T-cell (primary cell): Measurements from ENCODE around the gene ATP5MC2. TPM values are rescaled to one million over a fixed set of nuclear protein-coding genes. Genes with fewer than 3 reads are reported as not detected.

Source experiments
- ATAC-seq, 4 experiments: fragments of 200-7000 bp in 3 of 4; fragments of 150-1000 bp in 1 of 4; cut with Tn5 transposase; replicated peaks in 1 of 4; 1 replicate in 3 of 4; 2 replicates in 1 of 4; pipeline ENCODE4 v1.10.0; 2021; ENCODE audit warnings: moderate library complexity in 3 of 4, mild to moderate bottlenecking in 2 of 4, moderate number of reproducible peaks in 1 of 4
- CTCF ChIA-PET, 2 donors: fragments of 300-600 bp; sonication (Branson Sonifier 250); formaldehyde crosslinking; loops; one replicate each; lab custom pipeline; 2022; ENCODE audit warnings: antibody characterized with exemption in 2 of 2; lab: Charles Lee
- POLR2A ChIA-PET, 2 donors: fragments of 300-600 bp; sonication (Branson Sonifier 250); formaldehyde crosslinking; loops; one replicate each; lab custom pipeline; 2022; ENCODE audit warnings: antibody characterized with exemption in 2 of 2; lab: Charles Lee
- DNase-seq, 35 experiments: peaks; one replicate each; pipeline versions ENCODE4 v3.0.0 to v3.0.0-alpha.2; 2013 to 2023
- H3K27ac ChIP-seq: one replicate; pipeline ENCODE4 v1.5.1; 2013; ENCODE audit warnings: low read length
- H3K27me3 ChIP-seq, 2 experiments: replicated peaks in 1 of 2; 1 replicate in 1 of 2; 2 replicates in 1 of 2; pipeline versions ENCODE4 v1.6.1 to v1.7.0; 2013; ENCODE audit warnings: low read length in 1 of 2, mixed read lengths in 1 of 2; ENCODE audit not compliant: control insufficient read depth in 2 of 2, insufficient read depth in 2 of 2; ENCODE audit errors: extremely low read depth in 1 of 2
- H3K36me3 ChIP-seq, 2 donors: 1 replicate in 1 of 2; 2 replicates in 1 of 2; pipeline versions ENCODE4 v1.6.1 to v1.7.0; 2013; ENCODE audit warnings: low read length in 1 of 2; ENCODE audit not compliant: control insufficient read depth in 2 of 2, insufficient read depth in 1 of 2; ENCODE audit errors: extremely low read depth in 1 of 2
- H3K4me1 ChIP-seq, 2 experiments: 1 replicate in 1 of 2; 2 replicates in 1 of 2; pipeline versions ENCODE4 v1.6.1 to v1.7.0; 2013; ENCODE audit warnings: low read length in 2 of 2, mixed read lengths in 1 of 2; ENCODE audit not compliant: insufficient read depth in 2 of 2, control insufficient read depth in 1 of 2; ENCODE audit errors: extremely low read depth in 1 of 2
- H3K4me3 ChIP-seq, 2 donors: 1 replicate in 1 of 2; 2 replicates in 1 of 2; pipeline versions ENCODE4 v1.5.1 to v1.7.0; 2013; ENCODE audit warnings: mild to moderate bottlenecking in 2 of 2, low read length in 1 of 2, moderate library complexity in 1 of 2; ENCODE audit not compliant: control insufficient read depth in 1 of 2; ENCODE audit errors: extremely low read depth in 1 of 2
- H3K9me3 ChIP-seq: 2 replicates; pipeline ENCODE4 v1.7.0; 2013
- H3K27ac Mint-ChIP-seq, 2 donors: one replicate each; pipeline ENCODE4 v1.8.0; 2020 to 2021; ENCODE audit warnings: mild to moderate bottlenecking in 2 of 2, mixed read lengths in 2 of 2
- H3K27me3 Mint-ChIP-seq, 2 donors: one replicate each; pipeline ENCODE4 v1.8.0; 2021 to 2022; ENCODE audit warnings: mixed read lengths in 2 of 2
- H3K36me3 Mint-ChIP-seq: one replicate; pipeline ENCODE4 v1.8.0; 2021; ENCODE audit warnings: mixed read lengths
- H3K4me1 Mint-ChIP-seq, 3 donors: one replicate each; pipeline ENCODE4 v1.8.0; 2020 to 2022; ENCODE audit warnings: mixed read lengths in 3 of 3, mild to moderate bottlenecking in 1 of 3
- H3K4me3 Mint-ChIP-seq, 3 donors: one replicate each; pipeline ENCODE4 v1.8.0; 2020 to 2022; ENCODE audit warnings: mild to moderate bottlenecking in 3 of 3, mixed read lengths in 3 of 3, moderate library complexity in 3 of 3
- H3K9me3 Mint-ChIP-seq, 3 donors: one replicate each; pipeline ENCODE4 v1.8.0; 2020 to 2022; ENCODE audit warnings: mixed read lengths in 3 of 3
- WGBS: methylation state at CpG from one replicate; pipeline ENCODE4 v1.1.5; 2013; ENCODE audit warnings: missing lambda C conversion rate; ENCODE audit not compliant: insufficient coverage; 5-methylcytosine and 5-hydroxymethylcytosine counted together
- total RNA-seq, 35 experiments: library from RNA in 6 of 35; stranded (reverse) in 6 of 35; fragments of 120-200 nt in 1 of 35; gene quantifications; one replicate each; pipeline versions ENCODE4 v1.2.1 to v1.2.4 and lab custom pipeline; 2013 to 2026

ATP5MC2 gene
- total RNA-seq, 5 donors from 2014 or later (not counting 1 experiment from before 2014, with no cell fraction given): 223 to 283 (median 251) TPM

GRCh38 chr12:53696655-53697331 is 20.9 kb upstream of the ATP5MC2 start:
- 13% methylated on average over 5 of the region's 24 CpGs for WGBS
- CTCF ChIA-PET: interaction anchor here in 1 of 2 donors (1.1 kb wide), 1 partner anchor 50 kb away, joined by 3 read pairs; no protein-coding TSS in a partner anchor
- Histone ChIP-seq H3K27ac (no peak overlapping the region), H3K4me1 (peaks cover 6 to 29% of the 10 kb centered on the region in 2 experiments), H3K4me3 (no peak overlapping the region), H3K27me3 (peaks cover 37 to 73% of the 10 kb centered on the region in 2 experiments), H3K9me3 (no peaks in the 10 kb centered on the region), H3K36me3 (no peaks in the 10 kb centered on the region)
- ATAC-seq (no peak), DNase-seq (no peak)
- Mint-ChIP-seq H3K4me3 (peak overlapping the region in 1 of 3 donors; percentile 82), H3K9me3 (no peaks in the 10 kb centered on the region), H3K4me1 (peaks cover 28 to 39% (median 28%) of the 10 kb centered on the region in 3 donors), H3K36me3 (no peaks in the 10 kb centered on the region), H3K27me3 (peaks cover 79 to 84% of the 10 kb centered on the region in 2 donors), H3K27ac (no peak overlapping the region)
- POLR2A ChIA-PET: interaction anchor here in 1 of 2 donors (0.7 kb wide), 1 partner anchor 12 kb away, joined by 3 read pairs; no protein-coding TSS in a partner anchor

- Mint-ChIP-seq H3K9me3 (no peaks in the 10 kb centered on the region), H3K27me3 (peaks cover 76 to 85% of the 10 kb centered on the region in 2 donors), H3K4me1 (peaks cover 28 to 36% (median 28%) of the 10 kb centered on the region in 3 donors), H3K4me3 (peak overlapping the region in 1 of 3 donors; percentile 82), H3K36me3 (no peaks in the 10 kb centered on the region), H3K27ac (peak overlapping the region in 1 of 2 donors; percentile 17)
- H3K27ac ChIP-seq: no peak overlapping the region
- POLR2A ChIA-PET: interaction anchor here in 1 of 2 donors (0.7 kb wide), 1 partner anchor 13 kb away, joined by 3 read pairs; no protein-coding TSS in a partner anchor
- peaks cover 33 to 71% of the 10 kb centered on the region in 2 experiments for H3K27me3 ChIP-seq
- DNase-seq (no peak), ATAC-seq (peak in 1 of 4 experiments; percentile 37)
- no peak overlapping the region for H3K4me3 ChIP-seq
- no peaks in the 10 kb centered on the region for H3K36me3 ChIP-seq
- CTCF ChIA-PET: no interaction called here
- H3K4me1 ChIP-seq: peaks cover 6 to 29% of the 10 kb centered on the region in 2 experiments
- no peaks in the 10 kb centered on the region for H3K9me3 ChIP-seq
- WGBS: 4% methylated on average over 10 of the region's 11 CpGs
Observed at GRCh38 chr12:53696285-53696654, 20.4 kb upstream of the ATP5MC2 start.

- 2% methylated on average over 52 of the region's 57 CpGs for WGBS
- peaks cover 31 to 76% of the 10 kb centered on the region in 2 experiments for H3K27me3 ChIP-seq
Observed at GRCh38 chr12:53695152-53696145, 19.6 kb upstream of the ATP5MC2 start.

GRCh38 chr12:53694756-53695151 is 18.9 kb upstream of the ATP5MC2 start:
- Mint-ChIP-seq H3K36me3 (no peaks in the 10 kb centered on the region), H3K27me3 (peaks cover 70% of the 10 kb centered on the region in 2 donors), H3K9me3 (no peaks in the 10 kb centered on the region), H3K4me1 (peaks cover 28 to 36% (median 28%) of the 10 kb centered on the region in 3 donors), H3K27ac (peak overlapping the region in 1 of 2 donors; percentile 49), H3K4me3 (peak overlapping the region; percentile 63 to 82 (median 69))
- WGBS: 19% methylated on average over 14 of the region's 16 CpGs
- Histone ChIP-seq H3K36me3 (no peaks in the 10 kb centered on the region), H3K4me1 (peaks cover 6 to 29% of the 10 kb centered on the region in 2 experiments), H3K4me3 (peak overlapping the region; percentile 9 to 15), H3K27me3 (peaks cover 30 to 76% of the 10 kb centered on the region in 2 experiments), H3K9me3 (no peaks in the 10 kb centered on the region), H3K27ac (no peak overlapping the region)
- ATAC-seq (no peak), DNase-seq (no peak)
- POLR2A ChIA-PET: no interaction called here
- CTCF ChIA-PET: interaction anchor here in 1 of 2 donors (0.6 to 1.4 kb wide), 2 partner anchors 27 to 49 kb away, joined by 3 read pairs; no protein-coding TSS in a partner anchor

More at GRCh38 chr12:53695152-53696145, 19.6 kb upstream of the ATP5MC2 start:
- Histone ChIP-seq H3K4me3 (peak overlapping the region; percentile 9 to 38), H3K4me1 (peaks cover 6 to 29% of the 10 kb centered on the region in 2 experiments), H3K9me3 (no peaks in the 10 kb centered on the region), H3K27ac (no peak overlapping the region), H3K36me3 (no peaks in the 10 kb centered on the region)
- Mint-ChIP-seq H3K27me3 (peaks cover 76 to 77% of the 10 kb centered on the region in 2 donors), H3K4me1 (peaks cover 28 to 36% (median 28%) of the 10 kb centered on the region in 3 donors), H3K27ac (peak overlapping the region in 1 of 2 donors; percentile 49), H3K9me3 (no peaks in the 10 kb centered on the region), H3K36me3 (no peaks in the 10 kb centered on the region), H3K4me3 (peak overlapping the region; percentile 64 to 82 (median 69))
- CTCF ChIA-PET: interaction anchor here in 1 of 2 donors (0.6 to 1.4 kb wide), 2 partner anchors 28 to 48 kb away, joined by 3 read pairs; no protein-coding TSS in a partner anchor
- peak; percentile 50 to 69 (median 66) for ATAC-seq
- POLR2A ChIA-PET: no interaction called here
- DNase-seq: peak in 7 of 35 experiments; percentile 9 to 40 (median 24)

GRCh38 chr12:53688134-53688533 is 12.3 kb upstream of the ATP5MC2 start:
- Mint-ChIP-seq H3K36me3 (no peaks in the 10 kb centered on the region), H3K4me3 (no peak overlapping the region), H3K27ac (no peak overlapping the region), H3K27me3 (peaks cover 15 to 18% of the 10 kb centered on the region in 2 donors), H3K4me1 (no peaks in the 10 kb centered on the region), H3K9me3 (no peaks in the 10 kb centered on the region)
- no peak overlapping the region for H3K27ac ChIP-seq
- no peaks in the 10 kb centered on the region for H3K4me1 ChIP-seq
- H3K4me3 ChIP-seq: no peak overlapping the region
- ChIA-PET CTCF (no interaction called here), POLR2A (interaction anchor here in 1 of 2 donors (0.6 kb wide), 1 partner anchor 70 kb away, joined by 6 read pairs; no protein-coding TSS in a partner anchor)
- no CpG with 5 or more reads among the region's 4 CpGs for WGBS
- H3K27me3 ChIP-seq: peaks cover 12 to 22% of the 10 kb centered on the region in 2 experiments
- no peaks in the 10 kb centered on the region for H3K9me3 ChIP-seq
- ATAC-seq: no peak
- H3K36me3 ChIP-seq: no peaks in the 10 kb centered on the region
- DNase-seq: no peak
